BLaER1 treated with 17β-estradiol and CSF1 and Interleukin-3, amounts not matched to agents 10 nM and 100 nM (cell line): ENCODE results near the gene ZNF555.

ENCODE experiments used
- H3K27ac ChIP-seq, 11 experiments: shearing (Covaris generic); formaldehyde crosslinking; 2 replicates each; pipeline ENCODE4 v1.8.1; 2022
- H3K27me3 ChIP-seq, 11 experiments: shearing (Covaris generic); formaldehyde crosslinking; 2 replicates each; pipeline ENCODE4 v1.8.1; 2022
- H3K36me3 ChIP-seq, 11 experiments: shearing (Covaris generic); formaldehyde crosslinking; 2 replicates each; pipeline ENCODE4 v1.8.1; 2022
- H3K4me1 ChIP-seq, 10 experiments: shearing (Covaris generic); formaldehyde crosslinking; 2 replicates each; pipeline ENCODE4 v1.8.1; 2022
- H3K4me2 ChIP-seq, 11 experiments: shearing (Covaris generic); formaldehyde crosslinking; 2 replicates each; pipeline ENCODE4 v1.8.1; 2022
- H3K4me3 ChIP-seq, 10 experiments: shearing (Covaris generic); formaldehyde crosslinking; 2 replicates each; pipeline ENCODE4 v1.8.1; 2022
- H3K9ac ChIP-seq, 11 experiments: shearing (Covaris generic); formaldehyde crosslinking; 2 replicates each; pipeline ENCODE4 v1.8.1; 2022
- H3K9me3 ChIP-seq, 11 experiments: shearing (Covaris generic); formaldehyde crosslinking; replicated peaks in 1 of 11; 2 replicates each; pipeline ENCODE4 v1.8.1; 2022
- H4K20me1 ChIP-seq, 11 experiments: shearing (Covaris generic); formaldehyde crosslinking; 2 replicates each; pipeline ENCODE4 v1.8.1; 2022
- Cebpa-rat ChIP-seq, 11 experiments: shearing (Covaris generic); IDR thresholded peaks; 2 replicates each; pipeline ENCODE4 v1.8.1; 2022

Gene ZNF555

DNA sequence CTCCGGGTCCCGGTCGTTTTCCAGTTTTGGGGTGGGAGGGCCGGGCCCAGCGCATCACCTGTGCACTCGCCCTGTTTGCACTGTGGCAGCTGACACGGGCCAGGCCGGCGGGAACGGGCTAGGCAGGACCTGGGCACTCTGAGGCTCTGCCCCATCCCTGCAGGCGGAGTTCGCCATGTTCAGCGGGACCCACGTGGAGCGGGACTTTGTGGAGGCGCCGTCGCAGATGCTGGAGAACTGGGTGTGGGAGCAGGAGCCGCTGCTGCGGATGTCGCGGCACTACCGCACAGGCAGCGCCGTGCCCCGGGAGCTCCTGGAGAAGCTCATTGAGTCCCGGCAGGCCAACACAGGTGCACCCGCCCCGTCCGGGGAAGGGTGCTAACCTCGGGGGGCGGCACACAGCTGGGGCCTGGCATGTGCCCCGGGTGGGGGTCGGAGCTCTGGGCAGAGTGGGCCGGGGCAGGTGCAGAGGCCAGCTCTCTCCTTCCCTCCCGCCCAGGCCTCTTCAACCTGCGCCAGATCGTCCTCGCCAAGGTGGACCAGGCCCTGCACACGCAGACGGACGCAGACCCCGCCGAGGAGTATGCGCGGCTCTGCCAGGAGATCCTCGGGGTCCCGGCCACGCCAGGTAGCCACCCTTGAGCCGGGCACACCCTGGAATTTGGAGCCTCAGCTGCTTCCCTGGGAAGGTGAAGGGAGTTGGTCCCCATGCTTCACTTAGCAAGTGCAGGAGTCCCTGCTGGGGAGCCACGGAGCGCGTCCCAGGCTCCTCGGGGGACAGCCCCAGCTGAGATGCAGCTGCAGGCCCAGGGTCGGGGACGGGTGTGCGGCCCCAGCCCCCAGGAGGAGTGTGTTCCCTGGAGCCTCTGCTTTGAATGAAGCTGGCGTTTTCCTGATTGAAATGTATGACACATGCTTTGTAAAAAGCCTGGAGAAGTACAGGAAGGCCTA, 30.9 kb upstream of the ZNF555 start:
- H3K4me3 ChIP-seq, result peak overlapping the region in 2 of 10 experiments; percentile 12 to 24; a peak in 2 of 20 replicates
- no peaks in the 10 kb centered on the region; a peak in 1 of 22 replicates for H3K9me3 ChIP-seq
- H4K20me1 ChIP-seq, result peaks cover 0 to 97% (median 71%) of the 10 kb centered on the region in 11 experiments; a peak in 20 of 22 replicates
- peaks cover 42 to 96% (median 82%) of the 10 kb centered on the region in 11 experiments for H3K36me3 ChIP-seq
- peaks cover under 1 to 71% (median 56%) of the 10 kb centered on the region in 10 experiments; a peak in 19 of 20 replicates for H3K4me1 ChIP-seq
- H3K27me3 ChIP-seq, result peaks cover 0 to 51% (median 0%) of the 10 kb centered on the region in 11 experiments; a peak in 7 of 22 replicates
- peak overlapping the region in 9 of 11 experiments; percentile 30 to 96 (median 84); a peak in 18 of 22 replicates for H3K4me2 ChIP-seq
- no peak for TF ChIP-seq Cebpa-rat (IDR thresholded peaks at IDR 0.05)
- no peak overlapping the region for H3K27ac ChIP-seq
- peak overlapping the region in 3 of 11 experiments; percentile 12 to 52 (median 44); a peak in 4 of 22 replicates for H3K9ac ChIP-seq

GRCh38 chr19:2811221-2811722, 30.0 kb upstream of the ZNF555 start:
- H3K4me3 ChIP-seq, result no peak overlapping the region
- peaks cover 0 to 99% (median 67%) of the 10 kb centered on the region in 11 experiments; a peak in 20 of 22 replicates for H4K20me1 ChIP-seq
- H3K4me2 ChIP-seq, result peak overlapping the region in 6 of 11 experiments; percentile 63 to 96 (median 90); a peak in 11 of 22 replicates
- TF ChIP-seq Cebpa-rat (IDR thresholded peaks at IDR 0.05), result no peak
- H3K27ac ChIP-seq, result no peak overlapping the region
- 0 out of 22 replicates have a peak overlapping the region, but pooled peaks of 1 of the 11 experiments have one; percentile 12 for H3K9ac ChIP-seq
- peaks cover 42 to 98% (median 82%) of the 10 kb centered on the region in 11 experiments for H3K36me3 ChIP-seq
- H3K27me3 ChIP-seq, result peaks cover 0 to 48% (median 0%) of the 10 kb centered on the region in 11 experiments; a peak in 7 of 22 replicates
- peaks cover 0 to 65% (median 50%) of the 10 kb centered on the region in 10 experiments; a peak in 18 of 20 replicates for H3K4me1 ChIP-seq
- no peaks in the 10 kb centered on the region; a peak in 1 of 22 replicates for H3K9me3 ChIP-seq

DNA sequence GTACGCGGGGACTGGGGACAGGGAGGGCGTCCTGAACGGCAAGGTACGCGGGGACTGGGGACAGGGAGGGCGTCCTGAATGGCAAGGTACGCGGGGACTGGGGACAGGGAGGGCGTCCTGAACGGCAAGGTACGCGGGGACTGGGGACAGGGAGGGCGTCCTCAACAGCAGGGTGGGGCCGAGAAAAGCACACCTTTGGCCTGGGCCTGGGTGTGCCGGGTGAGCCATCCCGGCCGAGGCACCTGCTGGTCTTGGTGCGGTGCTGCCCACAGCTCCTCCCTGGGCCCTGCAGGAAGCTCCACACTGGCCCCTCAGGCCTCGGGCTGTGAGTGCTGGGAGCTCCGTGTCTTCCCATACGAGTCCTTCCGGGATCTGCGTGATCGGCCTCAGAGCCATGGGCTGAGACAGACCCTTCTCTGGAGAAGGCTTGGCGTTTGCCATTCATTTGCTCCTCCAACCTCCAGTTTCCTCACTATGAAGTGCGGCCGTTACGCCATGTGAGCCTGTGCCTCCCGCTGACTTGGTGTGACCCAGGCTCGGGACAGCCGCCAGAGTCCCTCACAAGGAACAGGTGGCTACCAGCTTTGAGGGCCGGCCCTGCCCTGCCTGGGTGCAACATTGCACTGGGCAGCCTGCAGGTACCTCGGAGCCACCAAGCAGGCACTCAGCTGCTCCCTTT, 29.4 kb upstream of the ZNF555 start:
- Histone ChIP-seq H3K27ac (no peak overlapping the region), H3K36me3 (peaks cover 37 to 92% (median 77%) of the 10 kb centered on the region in 11 experiments), H3K4me1 (peaks cover 0 to 59% (median 44%) of the 10 kb centered on the region in 10 experiments; a peak in 16 of 20 replicates), H3K27me3 (peaks cover 0 to 44% (median 0%) of the 10 kb centered on the region in 11 experiments; a peak in 7 of 22 replicates), H3K4me2 (peak overlapping the region in 3 of 11 experiments; percentile 90 to 96 (median 92); a peak in 5 of 22 replicates), H4K20me1 (peaks cover 0 to 96% (median 61%) of the 10 kb centered on the region in 11 experiments; a peak in 20 of 22 replicates), H3K9ac (no peak overlapping the region), H3K4me3 (no peak overlapping the region), H3K9me3 (no peaks in the 10 kb centered on the region; a peak in 1 of 22 replicates)
- TF ChIP-seq Cebpa-rat (IDR thresholded peaks at IDR 0.05), result no peak

- Histone ChIP-seq H3K4me2 (no peak overlapping the region), H3K9ac (no peak overlapping the region), H3K27me3 (peaks cover 0 to 36% (median 0%) of the 10 kb centered on the region in 11 experiments; a peak in 7 of 22 replicates), H3K36me3 (peaks cover 30 to 85% (median 70%) of the 10 kb centered on the region in 11 experiments), H3K9me3 (no peaks in the 10 kb centered on the region), H3K4me1 (peaks cover 0 to 52% (median 36%) of the 10 kb centered on the region in 10 experiments; a peak in 16 of 20 replicates), H3K27ac (no peak overlapping the region), H3K4me3 (no peak overlapping the region), H4K20me1 (peaks cover 0 to 88% (median 53%) of the 10 kb centered on the region in 11 experiments; a peak in 20 of 22 replicates)
- TF ChIP-seq Cebpa-rat (IDR thresholded peaks at IDR 0.05), result no peak
These were observed 28.7 kb upstream of the ZNF555 start for GRCh38 chr19:2812414-2813234.

DNA sequence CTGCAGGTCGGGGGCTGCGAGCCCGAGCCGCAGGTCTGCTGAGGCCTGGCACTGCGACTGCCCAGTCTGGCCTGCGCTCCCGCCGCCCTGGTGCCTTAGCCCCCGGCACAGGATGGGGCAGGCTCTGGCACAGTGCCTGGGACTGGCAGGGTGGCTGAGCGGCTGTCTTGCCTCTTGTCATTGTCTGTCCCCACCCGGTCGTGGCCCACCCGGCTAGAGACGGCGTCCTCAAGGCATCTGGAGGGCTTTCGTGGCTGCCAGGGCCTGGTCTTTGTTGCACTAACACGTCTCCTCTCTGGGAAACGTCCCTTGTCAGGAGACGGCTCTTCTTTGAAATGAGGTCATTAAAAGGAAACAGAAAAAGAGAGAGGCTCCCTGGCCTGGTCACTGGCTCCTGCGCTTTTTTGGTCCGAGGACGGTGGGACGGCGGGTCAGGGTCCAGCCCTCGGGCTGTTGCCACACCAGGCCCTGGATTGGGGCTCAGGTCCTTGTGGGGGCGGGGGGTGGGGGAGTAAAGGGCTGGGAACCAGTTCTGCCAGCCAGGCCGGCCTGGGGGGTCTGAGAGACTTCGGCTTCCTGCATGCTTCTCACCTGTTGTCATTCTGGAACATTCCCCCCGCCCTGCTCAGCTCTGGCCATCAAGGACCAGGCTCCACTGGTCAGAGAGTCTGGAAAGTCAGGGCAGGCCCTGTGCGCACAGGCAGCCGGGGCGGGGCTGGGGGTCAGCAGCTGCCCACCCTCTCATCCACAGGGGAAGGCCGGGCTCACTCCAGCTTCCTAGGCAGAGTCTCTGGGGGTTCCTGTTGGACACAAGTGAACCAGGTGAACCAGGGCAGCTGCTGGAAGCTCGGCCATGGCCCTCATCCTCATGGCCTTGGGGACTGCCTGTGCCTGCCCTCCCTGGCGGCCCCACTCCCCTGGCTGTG, 27.8 kb upstream of the ZNF555 start:
- Histone ChIP-seq H3K4me2 (no peak overlapping the region), H4K20me1 (peaks cover 0 to 80% (median 44%) of the 10 kb centered on the region in 11 experiments; a peak in 20 of 22 replicates), H3K9ac (no peak overlapping the region), H3K27ac (no peak overlapping the region), H3K27me3 (peaks cover 0 to 28% (median 0%) of the 10 kb centered on the region in 11 experiments; a peak in 7 of 22 replicates), H3K4me1 (peaks cover 0 to 43% (median 27%) of the 10 kb centered on the region in 10 experiments; a peak in 16 of 20 replicates), H3K36me3 (peaks cover 23 to 76% (median 61%) of the 10 kb centered on the region in 11 experiments), H3K9me3 (peaks cover 0 to 3% (median 0%) of the 10 kb centered on the region in 11 experiments; a peak in 2 of 22 replicates), H3K4me3 (no peak overlapping the region)
- TF ChIP-seq Cebpa-rat (IDR thresholded peaks at IDR 0.05), result no peak

GRCh38 chr19:2814426-2814825, 26.8 kb upstream of the ZNF555 start:
- H3K4me3 ChIP-seq, result no peak overlapping the region
- peaks cover 0 to 4% (median 0%) of the 10 kb centered on the region in 11 experiments; a peak in 2 of 22 replicates for H3K9me3 ChIP-seq
- H4K20me1 ChIP-seq, result peaks cover 0 to 70% (median 35%) of the 10 kb centered on the region in 11 experiments; a peak in 20 of 22 replicates
- no peak overlapping the region for H3K9ac ChIP-seq
- peaks cover 0 to 35% (median 20%) of the 10 kb centered on the region in 10 experiments; a peak in 17 of 20 replicates for H3K4me1 ChIP-seq
- peaks cover 0 to 18% (median 0%) of the 10 kb centered on the region in 11 experiments; a peak in 7 of 22 replicates for H3K27me3 ChIP-seq
- H3K36me3 ChIP-seq, result peaks cover 13 to 67% (median 52%) of the 10 kb centered on the region in 11 experiments
- H3K27ac ChIP-seq, result no peak overlapping the region
- no peak for TF ChIP-seq Cebpa-rat (IDR thresholded peaks at IDR 0.05)
- H3K4me2 ChIP-seq, result no peak overlapping the region
